K562 (cell line): ENCODE data around the gene BAMBI. TPM values are rescaled to one million over a fixed set of nuclear protein-coding genes. Genes with fewer than 3 reads are reported as not detected.

Experiments
- CTBP1 ChIP-seq: fragments of 450-650 bp; IDR thresholded peaks from 2 replicates; pipeline ENCODE4 v1.6.1; 2016; ENCODE audit warnings: borderline replicate concordance
- HDAC6 ChIP-seq: IDR thresholded peaks from 2 replicates; pipeline ENCODE4 v1.6.1; 2012; ENCODE audit warnings: low read depth, mild to moderate bottlenecking, control low read depth, inconsistent platforms, low read length, moderate library complexity
- NCOA2 ChIP-seq, 2 experiments: fragments of 450-650 bp; IDR thresholded peaks; 2 replicates each; pipeline ENCODE4 v1.6.1; 2018; ENCODE audit warnings: mild to moderate bottlenecking in 2 of 2, moderate library complexity in 1 of 2; ENCODE audit not compliant: partially characterized antibody in 2 of 2
- PHTF2 ChIP-seq: fragments of 250-450 bp; sonication (Bioruptor Pico); IDR thresholded peaks from 2 replicates; pipeline ENCODE4 v1.5.0; 2021; ENCODE audit warnings: mild to moderate bottlenecking
- TAL1 ChIP-seq: fragments of 450-650 bp; IDR thresholded peaks from 2 replicates; pipeline ENCODE4 v1.6.1; 2016; ENCODE audit warnings: mild to moderate bottlenecking
- ZNF165 ChIP-seq: fragments of 250-450 bp; sonication (Bioruptor Pico); IDR thresholded peaks from 2 replicates; pipeline ENCODE4 v1.4.0; 2020; ENCODE audit warnings: borderline replicate concordance
- polyA plus RNA-seq, 8 experiments: library from polyadenylated mRNA; depleted of rRNA in 4 of 8; stranded (reverse) in 5 of 8; unstranded in 3 of 8; fragments of >200 nt; fragmentation: Nextera tagmentation in 2 of 8; fragmentation: Illumina TruSeq in 1 of 8; extraction: Ambion mirVana in 2 of 8; extraction: Trizol in 1 of 8; gene quantifications; 2 replicates each; pipeline versions ENCODE4 v1.2.1 to v1.2.3, GENCODE V29; 2011 to 2014; ENCODE audit warnings: inconsistent platforms in 1 of 8, missing spikeins in 1 of 8
- total RNA-seq, 7 experiments: library from RNA; depleted of rRNA in 6 of 7; stranded (reverse); fragments of >200 nt in 6 of 7; fragmentation: Illumina TruSeq in 2 of 7; extraction: Trizol in 2 of 7; gene quantifications; 2 replicates each; pipeline versions ENCODE4 v1.2.1 to v1.2.3, GENCODE V29; 2011 to 2021; ENCODE audit warnings: low replicate concordance in 1 of 7
- TF ChIP-seq, protein P1 (sequence below): fragments of 200-800 bp; sonication (Bioruptor generic); IDR thresholded peaks from 2 replicates; pipeline ENCODE4 v1.6.1; 2016; ENCODE audit warnings: missing genetic modification characterization, missing compliant biosample characterization
- TF ChIP-seq, protein P2 (sequence below): fragments of 450-650 bp; IDR thresholded peaks from 2 replicates; pipeline ENCODE4 v1.6.1; 2017; ENCODE audit warnings: antibody characterized with exemption, mild to moderate bottlenecking
- TF ChIP-seq, protein P3 (sequence below): fragments of 450-650 bp; formaldehyde crosslinking; IDR thresholded peaks from 2 replicates; pipeline ENCODE4 v1.4.0; 2022; ENCODE audit warnings: mild to moderate bottlenecking, moderate library complexity
- TF ChIP-seq, protein P4 (sequence below): fragments of 450-650 bp; IDR thresholded peaks from 2 replicates; pipeline ENCODE4 v1.6.1; 2016; ENCODE audit warnings: antibody characterized with exemption
- TF ChIP-seq, protein P5 (sequence below): IDR thresholded peaks from 2 replicates; pipeline ENCODE4 v1.6.1; 2016; ENCODE audit warnings: missing genetic modification characterization, missing compliant biosample characterization

Gene BAMBI
- total and polyA plus RNA-seq, 9 of the 15 experiments (the other 6 are each of a cell fraction or from before 2014, with no cell fraction given) = 2.0 to 21.8 (median 13.5) TPM

DNA sequence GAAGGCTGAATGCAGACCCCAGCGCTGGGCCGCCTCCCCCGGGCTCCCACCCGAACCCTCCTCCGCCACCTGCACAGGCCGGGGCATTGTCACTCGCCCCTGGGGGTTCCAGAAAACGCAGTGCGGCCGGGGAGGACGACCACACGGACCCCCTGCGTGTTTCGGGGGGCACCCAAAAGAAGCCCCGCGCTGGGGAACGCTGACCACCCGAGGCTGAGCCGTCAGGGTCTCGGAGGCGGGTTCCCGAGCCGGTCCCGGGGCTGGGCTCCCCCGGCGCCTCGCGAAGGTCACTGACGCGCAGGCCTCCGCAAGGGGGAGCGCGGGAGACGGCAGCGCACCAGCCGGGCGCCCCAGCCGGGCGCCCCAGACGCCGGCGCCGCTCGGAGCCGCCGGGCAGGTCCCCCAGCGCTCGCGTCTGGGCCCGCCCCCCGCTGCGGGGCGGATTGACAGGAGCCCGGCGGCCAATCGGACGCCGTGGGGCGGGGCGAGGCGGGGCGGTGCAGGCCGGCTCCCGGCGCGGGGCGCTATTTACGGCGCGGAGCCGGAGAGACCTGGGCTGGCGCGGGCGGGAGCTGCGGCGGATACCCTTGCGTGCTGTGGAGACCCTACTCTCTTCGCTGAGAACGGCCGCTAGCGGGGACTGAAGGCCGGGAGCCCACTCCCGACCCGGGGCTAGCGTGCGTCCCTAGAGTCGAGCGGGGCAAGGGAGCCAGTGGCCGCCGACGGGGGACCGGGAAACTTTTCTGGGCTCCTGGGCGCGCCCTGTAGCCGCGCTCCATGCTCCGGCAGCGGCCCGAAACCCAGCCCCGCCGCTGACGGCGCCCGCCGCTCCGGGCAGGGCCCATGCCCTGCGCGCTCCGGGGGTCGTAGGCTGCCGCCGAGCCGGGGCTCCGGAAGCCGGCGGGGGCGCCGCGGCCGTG is at the start of gene BAMBI (continued):
- TF ChIP-seq, protein P1, sequence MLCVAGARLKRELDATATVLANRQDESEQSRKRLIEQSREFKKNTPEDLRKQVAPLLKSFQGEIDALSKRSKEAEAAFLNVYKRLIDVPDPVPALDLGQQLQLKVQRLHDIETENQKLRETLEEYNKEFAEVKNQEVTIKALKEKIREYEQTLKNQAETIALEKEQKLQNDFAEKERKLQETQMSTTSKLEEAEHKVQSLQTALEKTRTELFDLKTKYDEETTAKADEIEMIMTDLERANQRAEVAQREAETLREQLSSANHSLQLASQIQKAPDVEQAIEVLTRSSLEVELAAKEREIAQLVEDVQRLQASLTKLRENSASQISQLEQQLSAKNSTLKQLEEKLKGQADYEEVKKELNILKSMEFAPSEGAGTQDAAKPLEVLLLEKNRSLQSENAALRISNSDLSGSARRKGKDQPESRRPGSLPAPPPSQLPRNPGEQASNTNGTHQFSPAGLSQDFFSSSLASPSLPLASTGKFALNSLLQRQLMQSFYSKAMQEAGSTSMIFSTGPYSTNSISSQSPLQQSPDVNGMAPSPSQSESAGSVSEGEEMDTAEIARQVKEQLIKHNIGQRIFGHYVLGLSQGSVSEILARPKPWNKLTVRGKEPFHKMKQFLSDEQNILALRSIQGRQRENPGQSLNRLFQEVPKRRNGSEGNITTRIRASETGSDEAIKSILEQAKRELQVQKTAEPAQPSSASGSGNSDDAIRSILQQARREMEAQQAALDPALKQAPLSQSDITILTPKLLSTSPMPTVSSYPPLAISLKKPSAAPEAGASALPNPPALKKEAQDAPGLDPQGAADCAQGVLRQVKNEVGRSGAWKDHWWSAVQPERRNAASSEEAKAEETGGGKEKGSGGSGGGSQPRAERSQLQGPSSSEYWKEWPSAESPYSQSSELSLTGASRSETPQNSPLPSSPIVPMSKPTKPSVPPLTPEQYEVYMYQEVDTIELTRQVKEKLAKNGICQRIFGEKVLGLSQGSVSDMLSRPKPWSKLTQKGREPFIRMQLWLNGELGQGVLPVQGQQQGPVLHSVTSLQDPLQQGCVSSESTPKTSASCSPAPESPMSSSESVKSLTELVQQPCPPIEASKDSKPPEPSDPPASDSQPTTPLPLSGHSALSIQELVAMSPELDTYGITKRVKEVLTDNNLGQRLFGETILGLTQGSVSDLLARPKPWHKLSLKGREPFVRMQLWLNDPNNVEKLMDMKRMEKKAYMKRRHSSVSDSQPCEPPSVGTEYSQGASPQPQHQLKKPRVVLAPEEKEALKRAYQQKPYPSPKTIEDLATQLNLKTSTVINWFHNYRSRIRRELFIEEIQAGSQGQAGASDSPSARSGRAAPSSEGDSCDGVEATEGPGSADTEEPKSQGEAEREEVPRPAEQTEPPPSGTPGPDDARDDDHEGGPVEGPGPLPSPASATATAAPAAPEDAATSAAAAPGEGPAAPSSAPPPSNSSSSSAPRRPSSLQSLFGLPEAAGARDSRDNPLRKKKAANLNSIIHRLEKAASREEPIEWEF = no peak
- TF ChIP-seq, protein P2, sequence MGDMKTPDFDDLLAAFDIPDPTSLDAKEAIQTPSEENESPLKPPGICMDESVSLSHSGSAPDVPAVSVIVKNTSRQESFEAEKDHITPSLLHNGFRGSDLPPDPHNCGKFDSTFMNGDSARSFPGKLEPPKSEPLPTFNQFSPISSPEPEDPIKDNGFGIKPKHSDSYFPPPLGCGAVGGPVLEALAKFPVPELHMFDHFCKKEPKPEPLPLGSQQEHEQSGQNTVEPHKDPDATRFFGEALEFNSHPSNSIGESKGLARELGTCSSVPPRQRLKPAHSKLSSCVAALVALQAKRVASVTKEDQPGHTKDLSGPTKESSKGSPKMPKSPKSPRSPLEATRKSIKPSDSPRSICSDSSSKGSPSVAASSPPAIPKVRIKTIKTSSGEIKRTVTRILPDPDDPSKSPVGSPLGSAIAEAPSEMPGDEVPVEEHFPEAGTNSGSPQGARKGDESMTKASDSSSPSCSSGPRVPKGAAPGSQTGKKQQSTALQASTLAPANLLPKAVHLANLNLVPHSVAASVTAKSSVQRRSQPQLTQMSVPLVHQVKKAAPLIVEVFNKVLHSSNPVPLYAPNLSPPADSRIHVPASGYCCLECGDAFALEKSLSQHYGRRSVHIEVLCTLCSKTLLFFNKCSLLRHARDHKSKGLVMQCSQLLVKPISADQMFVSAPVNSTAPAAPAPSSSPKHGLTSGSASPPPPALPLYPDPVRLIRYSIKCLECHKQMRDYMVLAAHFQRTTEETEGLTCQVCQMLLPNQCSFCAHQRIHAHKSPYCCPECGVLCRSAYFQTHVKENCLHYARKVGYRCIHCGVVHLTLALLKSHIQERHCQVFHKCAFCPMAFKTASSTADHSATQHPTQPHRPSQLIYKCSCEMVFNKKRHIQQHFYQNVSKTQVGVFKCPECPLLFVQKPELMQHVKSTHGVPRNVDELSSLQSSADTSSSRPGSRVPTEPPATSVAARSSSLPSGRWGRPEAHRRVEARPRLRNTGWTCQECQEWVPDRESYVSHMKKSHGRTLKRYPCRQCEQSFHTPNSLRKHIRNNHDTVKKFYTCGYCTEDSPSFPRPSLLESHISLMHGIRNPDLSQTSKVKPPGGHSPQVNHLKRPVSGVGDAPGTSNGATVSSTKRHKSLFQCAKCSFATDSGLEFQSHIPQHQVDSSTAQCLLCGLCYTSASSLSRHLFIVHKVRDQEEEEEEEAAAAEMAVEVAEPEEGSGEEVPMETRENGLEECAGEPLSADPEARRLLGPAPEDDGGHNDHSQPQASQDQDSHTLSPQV = no peak
- peak; percentile 76 for TF ChIP-seq CTBP1
- TF ChIP-seq, protein P3, sequence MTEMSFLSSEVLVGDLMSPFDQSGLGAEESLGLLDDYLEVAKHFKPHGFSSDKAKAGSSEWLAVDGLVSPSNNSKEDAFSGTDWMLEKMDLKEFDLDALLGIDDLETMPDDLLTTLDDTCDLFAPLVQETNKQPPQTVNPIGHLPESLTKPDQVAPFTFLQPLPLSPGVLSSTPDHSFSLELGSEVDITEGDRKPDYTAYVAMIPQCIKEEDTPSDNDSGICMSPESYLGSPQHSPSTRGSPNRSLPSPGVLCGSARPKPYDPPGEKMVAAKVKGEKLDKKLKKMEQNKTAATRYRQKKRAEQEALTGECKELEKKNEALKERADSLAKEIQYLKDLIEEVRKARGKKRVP = no peak
- TF ChIP-seq, protein P4, sequence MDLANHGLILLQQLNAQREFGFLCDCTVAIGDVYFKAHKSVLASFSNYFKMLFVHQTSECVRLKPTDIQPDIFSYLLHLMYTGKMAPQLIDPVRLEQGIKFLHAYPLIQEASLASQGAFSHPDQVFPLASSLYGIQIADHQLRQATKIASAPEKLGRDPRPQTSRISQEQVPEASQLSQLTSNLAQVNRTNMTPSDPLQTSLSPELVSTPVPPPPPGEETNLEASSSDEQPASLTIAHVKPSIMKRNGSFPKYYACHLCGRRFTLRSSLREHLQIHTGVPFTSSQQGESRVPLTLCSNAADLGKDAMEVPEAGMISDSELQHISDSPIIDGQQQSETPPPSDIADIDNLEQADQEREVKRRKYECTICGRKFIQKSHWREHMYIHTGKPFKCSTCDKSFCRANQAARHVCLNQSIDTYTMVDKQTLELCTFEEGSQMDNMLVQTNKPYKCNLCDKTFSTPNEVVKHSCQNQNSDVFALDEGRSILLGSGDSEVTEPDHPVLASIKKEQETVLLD = no peak; the same call in 1 of the 2 replicates
- no peak for TF ChIP-seq TAL1
- TF ChIP-seq, protein P5, sequence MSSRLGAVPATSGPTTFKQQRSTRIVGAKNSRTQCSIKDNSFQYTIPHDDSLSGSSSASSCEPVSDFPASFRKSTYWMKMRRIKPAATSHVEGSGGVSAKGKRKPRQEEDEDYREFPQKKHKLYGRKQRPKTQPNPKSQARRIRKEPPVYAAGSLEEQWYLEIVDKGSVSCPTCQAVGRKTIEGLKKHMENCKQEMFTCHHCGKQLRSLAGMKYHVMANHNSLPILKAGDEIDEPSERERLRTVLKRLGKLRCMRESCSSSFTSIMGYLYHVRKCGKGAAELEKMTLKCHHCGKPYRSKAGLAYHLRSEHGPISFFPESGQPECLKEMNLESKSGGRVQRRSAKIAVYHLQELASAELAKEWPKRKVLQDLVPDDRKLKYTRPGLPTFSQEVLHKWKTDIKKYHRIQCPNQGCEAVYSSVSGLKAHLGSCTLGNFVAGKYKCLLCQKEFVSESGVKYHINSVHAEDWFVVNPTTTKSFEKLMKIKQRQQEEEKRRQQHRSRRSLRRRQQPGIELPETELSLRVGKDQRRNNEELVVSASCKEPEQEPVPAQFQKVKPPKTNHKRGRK (tag) = no peak
- TF ChIP-seq ZNF165 (CRISPR knock-in tag) = no peak
- no peak for TF ChIP-seq PHTF2
- TF ChIP-seq HDAC6 = 0 out of 2 replicates have a peak, but pooled peaks have one; percentile 71
- no peak for TF ChIP-seq NCOA2 (IDR thresholded peaks at IDR 0.05; ENCODE audit: partially characterized antibody in 2 of 2)
